Uterus (tissue), 2 donors: ENCODE data around the gene SDK2.

Source experiments
- POLR2A ChIP-seq, 2 donors: fragments of 450-650 bp; IDR thresholded peaks; one replicate each; pipeline ENCODE4 v1.6.1; 2016; ENCODE audit warnings: antibody characterized with exemption in 2 of 2, mild to moderate bottlenecking in 1 of 2, moderate library complexity in 1 of 2
- TF ChIP-seq, protein P1 (sequence below), 4 experiments: fragments of 200-600 bp in 2 of 4; fragments of 450-650 bp in 2 of 4; sonication (generic) in 2 of 4; IDR thresholded peaks; one replicate each; pipeline ENCODE4 v1.5.1; 2016 to 2019; ENCODE audit warnings: antibody characterized with exemption in 4 of 4, mild to moderate bottlenecking in 2 of 4, moderate library complexity in 1 of 4

DNA sequence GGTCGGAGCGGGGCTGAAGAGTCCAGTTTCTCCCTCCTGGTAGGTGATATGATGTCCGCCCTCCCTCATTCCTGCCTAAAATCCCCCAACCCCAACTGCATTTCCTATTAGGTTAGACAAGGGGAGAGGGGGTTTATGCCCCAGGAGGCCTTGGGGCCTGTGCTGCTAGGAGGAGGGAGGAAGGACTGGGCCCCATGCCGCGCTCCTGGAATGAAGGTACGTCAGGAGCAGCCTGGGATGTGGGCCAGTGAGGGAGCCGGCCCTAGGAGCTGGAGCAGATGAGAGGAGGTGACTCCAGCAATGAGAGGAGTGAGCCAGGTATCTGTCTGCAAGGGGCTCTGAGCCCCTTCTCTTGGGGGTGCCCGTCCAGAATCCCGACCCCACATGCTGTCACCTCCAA lies 285.6 kb downstream of the SDK2 start:
- TF ChIP-seq, protein P1, sequence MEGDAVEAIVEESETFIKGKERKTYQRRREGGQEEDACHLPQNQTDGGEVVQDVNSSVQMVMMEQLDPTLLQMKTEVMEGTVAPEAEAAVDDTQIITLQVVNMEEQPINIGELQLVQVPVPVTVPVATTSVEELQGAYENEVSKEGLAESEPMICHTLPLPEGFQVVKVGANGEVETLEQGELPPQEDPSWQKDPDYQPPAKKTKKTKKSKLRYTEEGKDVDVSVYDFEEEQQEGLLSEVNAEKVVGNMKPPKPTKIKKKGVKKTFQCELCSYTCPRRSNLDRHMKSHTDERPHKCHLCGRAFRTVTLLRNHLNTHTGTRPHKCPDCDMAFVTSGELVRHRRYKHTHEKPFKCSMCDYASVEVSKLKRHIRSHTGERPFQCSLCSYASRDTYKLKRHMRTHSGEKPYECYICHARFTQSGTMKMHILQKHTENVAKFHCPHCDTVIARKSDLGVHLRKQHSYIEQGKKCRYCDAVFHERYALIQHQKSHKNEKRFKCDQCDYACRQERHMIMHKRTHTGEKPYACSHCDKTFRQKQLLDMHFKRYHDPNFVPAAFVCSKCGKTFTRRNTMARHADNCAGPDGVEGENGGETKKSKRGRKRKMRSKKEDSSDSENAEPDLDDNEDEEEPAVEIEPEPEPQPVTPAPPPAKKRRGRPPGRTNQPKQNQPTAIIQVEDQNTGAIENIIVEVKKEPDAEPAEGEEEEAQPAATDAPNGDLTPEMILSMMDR (IDR thresholded peaks at IDR 0.05) = no peak
- no peak for TF ChIP-seq POLR2A (IDR thresholded peaks at IDR 0.05)
